Type B pancreatic cell (in vitro differentiated cells): ENCODE measurements around the gene NKTR. TPM values are rescaled to one million over a fixed set of nuclear protein-coding genes. Genes with fewer than 3 reads are reported as not detected.
A peak's percentile ranks its signal among the peaks of the same experiment; 100 is the strongest.

Source experiments
- DNase-seq: peaks from one replicate; pipeline ENCODE4 v3.0.0; 2021; ENCODE audit warnings: mixed read lengths; ENCODE audit not compliant: unreplicated experiment; ENCODE audit errors: extremely low spot score
- H3K27ac Mint-ChIP-seq: 2 replicates; pipeline ENCODE4 v1.8.0; 2021; ENCODE audit warnings: mild to moderate bottlenecking, mixed read lengths
- H3K27me3 Mint-ChIP-seq: 2 replicates; pipeline ENCODE4 v1.8.0; 2021; ENCODE audit warnings: mixed read lengths
- H3K36me3 Mint-ChIP-seq: 2 replicates; pipeline ENCODE4 v1.8.0; 2021; ENCODE audit warnings: mixed read lengths
- H3K4me1 Mint-ChIP-seq: one replicate; pipeline ENCODE4 v1.8.0; 2021; ENCODE audit warnings: mixed read lengths; ENCODE audit not compliant: unreplicated experiment
- H3K4me3 Mint-ChIP-seq: 2 replicates; pipeline ENCODE4 v1.8.0; 2021; ENCODE audit warnings: mild to moderate bottlenecking, mixed read lengths
- H3K9me3 Mint-ChIP-seq: 2 replicates; pipeline ENCODE4 v1.8.0; 2021; ENCODE audit warnings: mixed read lengths
- CTCF ChIP-seq: fragments of 200-600 bp; sonication (generic); conservative IDR thresholded peaks from 2 replicates; pipeline ENCODE4 v1.5.0; 2021; ENCODE audit warnings: antibody characterized with exemption, mild to moderate bottlenecking
- total RNA-seq: library from RNA; stranded (reverse); gene quantifications from 2 replicates; pipeline ENCODE4 v1.2.1, GENCODE V29; 2021; ENCODE audit warnings: low replicate concordance

Gene NKTR
- total RNA-seq, 1 donor from 2014 or later: 97.1 TPM

- Mint-ChIP-seq H3K36me3 (no peaks in the 10 kb centered on the region), H3K4me3 (no peak overlapping the region), H3K27me3 (peaks cover 9% of the 10 kb centered on the region), H3K27ac (no peak overlapping the region), H3K9me3 (peaks cover 12% of the 10 kb centered on the region), H3K4me1 (no peaks in the 10 kb centered on the region)
- no peak for TF ChIP-seq CTCF
- DNase-seq: no peak
Measured at GRCh38 chr3:42675909-42676308, 75.4 kb downstream of the NKTR start.

GRCh38 chr3:42678447-42678846 is 78.0 kb downstream of the NKTR start:
- H3K4me3 Mint-ChIP-seq: no peak overlapping the region
- peaks cover 9% of the 10 kb centered on the region for H3K27me3 Mint-ChIP-seq
- no peaks in the 10 kb centered on the region for H3K4me1 Mint-ChIP-seq
- no peaks in the 10 kb centered on the region for H3K36me3 Mint-ChIP-seq
- DNase-seq: no peak
- no peak for TF ChIP-seq CTCF
- peaks cover 12% of the 10 kb centered on the region for H3K9me3 Mint-ChIP-seq
- no peak overlapping the region for H3K27ac Mint-ChIP-seq

DNA sequence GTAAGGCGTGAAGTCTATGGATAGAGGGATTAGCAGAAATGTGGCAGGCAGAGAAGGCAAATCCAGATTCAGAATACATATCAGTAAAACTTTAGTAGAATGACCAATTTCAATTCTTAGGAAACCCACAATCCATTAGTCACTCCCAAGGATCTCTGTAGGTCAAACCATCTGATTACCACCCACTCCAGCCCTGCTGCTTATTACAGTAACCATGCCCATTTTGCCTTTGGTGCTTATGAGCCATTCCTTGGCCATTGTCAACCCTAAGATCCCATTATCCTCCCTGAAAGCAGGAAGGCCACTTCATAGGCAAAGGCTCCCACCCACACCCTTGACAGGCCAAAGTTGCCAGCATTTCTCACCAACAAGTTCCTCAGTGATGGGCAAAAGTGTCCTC is 79.8 kb downstream of the NKTR start:
- H3K36me3 Mint-ChIP-seq: no peaks in the 10 kb centered on the region
- H3K4me1 Mint-ChIP-seq: peaks cover 6% of the 10 kb centered on the region
- no peak for TF ChIP-seq CTCF
- H3K9me3 Mint-ChIP-seq: peaks cover 12% of the 10 kb centered on the region
- no peak overlapping the region for H3K4me3 Mint-ChIP-seq
- no peak for DNase-seq
- no peak overlapping the region for H3K27ac Mint-ChIP-seq
- peaks cover 6% of the 10 kb centered on the region for H3K27me3 Mint-ChIP-seq

DNA sequence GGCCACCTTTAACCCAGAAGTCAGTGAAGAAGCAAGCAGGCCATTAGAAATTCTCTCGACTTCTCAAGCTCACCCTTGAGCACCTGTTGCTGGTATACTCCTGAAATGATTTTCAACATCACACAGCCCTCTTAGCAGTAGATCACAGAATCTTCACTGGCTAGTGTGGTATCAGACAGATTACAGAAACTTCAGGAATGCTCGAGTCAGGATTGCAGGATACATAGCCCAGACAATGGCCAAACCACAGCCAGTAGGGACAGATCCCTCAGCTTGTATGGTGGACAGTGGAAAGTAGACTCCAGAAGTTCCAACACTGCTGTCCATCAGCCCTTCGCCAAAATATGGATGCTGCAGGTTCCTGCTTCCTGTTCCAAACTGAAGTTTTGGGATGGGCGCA is 80.3 kb downstream of the NKTR start:
- Mint-ChIP-seq H3K36me3 (no peaks in the 10 kb centered on the region), H3K9me3 (peaks cover 12% of the 10 kb centered on the region), H3K4me3 (no peak overlapping the region), H3K27ac (no peak overlapping the region), H3K4me1 (peaks cover 6% of the 10 kb centered on the region), H3K27me3 (peaks cover 6% of the 10 kb centered on the region)
- DNase-seq: no peak
- TF ChIP-seq CTCF: no peak

- peaks cover 6% of the 10 kb centered on the region for H3K27me3 Mint-ChIP-seq
- peak overlapping the region; percentile 1 for H3K27ac Mint-ChIP-seq
- H3K36me3 Mint-ChIP-seq: no peaks in the 10 kb centered on the region
- DNase-seq: no peak
- TF ChIP-seq CTCF: no peak
- H3K9me3 Mint-ChIP-seq: peaks cover 9% of the 10 kb centered on the region
- H3K4me1 Mint-ChIP-seq: peaks cover 6% of the 10 kb centered on the region
- no peak overlapping the region for H3K4me3 Mint-ChIP-seq
Measured at GRCh38 chr3:42681361-42682038, 81.0 kb downstream of the NKTR start.
